K562 (cell line): ENCODE measurements around the gene KCTD1. TPM values are rescaled to one million over a fixed set of nuclear protein-coding genes. Genes with fewer than 3 reads are reported as not detected.

Experiments used
- ATAC-seq: fragments of 200-7000 bp; cut with Tn5 transposase; 3 replicates; pipeline ENCODE4 v1.9.1; 2020; ENCODE audit warnings: moderate library complexity
- BruUV-seq: library from RNA; stranded (reverse); fragments of 400-500 nt; replicated peaks from 2 replicates; lab custom pipeline; 2021; lab: Mats Ljungman, UMichigan
- CTCF ChIA-PET: fragments of 300-600 bp; formaldehyde crosslinking; extraction: SDS; loops from one replicate; lab custom pipeline; 2021; ENCODE audit warnings: low intra/inter-chr PET ratio; lab: Yijun Ruan, JAX
- POLR2A ChIA-PET: fragments of 300-600, 350-650 bp; sonication (Branson Sonifier 250); formaldehyde crosslinking; extraction: SDS; loops from one replicate; lab custom pipeline; 2021; ENCODE audit warnings: antibody characterized with exemption, inconsistent platforms; lab: Yijun Ruan, JAX
- DNase-seq, 4 experiments: peaks; one replicate each; pipeline versions ENCODE4 v3.0.0 to v3.0.0-alpha.2; 2011 to 2018; ENCODE audit warnings: low spot score in 3 of 4, mixed read lengths in 3 of 4; ENCODE audit errors: extremely low read depth in 1 of 4
- FAIRE-seq: peaks from 2 replicates; lab custom pipeline; 2011; peaks lifted over from hg19 to GRCh38; lab: Jason Lieb, UNC
- H2AFZ ChIP-seq: 2 replicates; pipeline ENCODE4 v1.6.0; 2011; ENCODE audit warnings: low read depth, low read length, control low read depth, inconsistent platforms
- H3K27ac ChIP-seq: fragments of 200-600 bp; 3 replicates; pipeline ENCODE4 v1.8.0; 2011; ENCODE audit warnings: low read depth, mild to moderate bottlenecking, control low read depth, inconsistent platforms, low read length, moderate library complexity, mixed read lengths; ENCODE audit errors: extremely low read depth
- H3K27me3 ChIP-seq, 2 experiments: fragments of 300-600 bp in 1 of 2; 2 replicates in 1 of 2; 3 replicates in 1 of 2; pipeline versions ENCODE4 v1.6.0 to v1.8.0; 2011; ENCODE audit warnings: inconsistent platforms in 2 of 2, low read length in 2 of 2, mild to moderate bottlenecking in 1 of 2, mixed read lengths in 1 of 2, moderate library complexity in 1 of 2; ENCODE audit not compliant: control insufficient read depth in 2 of 2, insufficient read depth in 2 of 2
- H3K36me3 ChIP-seq: fragments of 300-600 bp; 3 replicates; pipeline ENCODE4 v1.8.0; 2011; ENCODE audit warnings: mild to moderate bottlenecking, low read length, inconsistent platforms; ENCODE audit not compliant: control insufficient read depth, insufficient read depth
- H3K4me1 ChIP-seq, 2 experiments: fragments of 200-600 bp in 1 of 2; replicated peaks in 1 of 2; 2 replicates in 1 of 2; 3 replicates in 1 of 2; pipeline versions ENCODE4 v1.5.1 to v1.8.0; 2011; ENCODE audit warnings: inconsistent platforms in 2 of 2, low read length in 2 of 2, mild to moderate bottlenecking in 1 of 2, mixed read lengths in 1 of 2, moderate library complexity in 1 of 2; ENCODE audit not compliant: control insufficient read depth in 2 of 2, insufficient read depth in 2 of 2
- H3K4me2 ChIP-seq: 2 replicates; pipeline ENCODE4 v1.6.1; 2011; ENCODE audit warnings: low read length, control low read depth, inconsistent platforms, mixed read lengths; ENCODE audit not compliant: insufficient read depth
- H3K4me3 ChIP-seq: fragments of 200-600 bp; sonication (generic), shearing (Covaris generic); 2 replicates; pipeline ENCODE4 v1.5.1; 2016; ENCODE audit warnings: control low read depth, inconsistent platforms
- H3K79me2 ChIP-seq: fragments of 200-600 bp; 3 replicates; pipeline ENCODE4 v1.8.0; 2011; ENCODE audit warnings: low read length, inconsistent platforms; ENCODE audit not compliant: control insufficient read depth, insufficient read depth
- H3K9ac ChIP-seq, 2 experiments: 2 replicates each; pipeline versions ENCODE4 v1.6.0 to v1.6.1; 2011; ENCODE audit warnings: low read depth in 2 of 2, low read length in 2 of 2, control low read depth in 1 of 2, inconsistent platforms in 1 of 2, mild to moderate bottlenecking in 1 of 2, mixed read lengths in 1 of 2; ENCODE audit not compliant: insufficient read depth in 1 of 2
- H3K9me1 ChIP-seq: one replicate; pipeline ENCODE4 v1.6.0; 2011; ENCODE audit warnings: inconsistent platforms, mild to moderate bottlenecking, low read length, moderate library complexity; ENCODE audit not compliant: control insufficient read depth, insufficient read depth
- H3K9me3 ChIP-seq: replicated peaks from 2 replicates; pipeline ENCODE4 v1.5.1; 2011; ENCODE audit warnings: low read depth, low read length, inconsistent platforms; ENCODE audit not compliant: control insufficient read depth, insufficient read depth
- H4K20me1 ChIP-seq: replicated peaks from 2 replicates; pipeline ENCODE4 v1.6.1; 2011; ENCODE audit warnings: low read length, inconsistent platforms, mixed read lengths; ENCODE audit not compliant: control insufficient read depth, insufficient read depth
- MECOM ChIP-seq: fragments of 250-450 bp; sonication (Bioruptor Pico); IDR thresholded peaks from 2 replicates; pipeline ENCODE4 v1.8.0; 2022; ENCODE audit warnings: inconsistent platforms
- NRF1 ChIP-seq, 2 experiments: fragments of 450-650 bp; IDR thresholded peaks in 1 of 2; conservative IDR thresholded peaks in 1 of 2; 2 replicates each; pipeline ENCODE4 v1.6.1; 2014; ENCODE audit warnings: mild to moderate bottlenecking in 2 of 2
- ZNF518B ChIP-seq: fragments of 250-450 bp; sonication (Bioruptor Pico); IDR thresholded peaks from 2 replicates; pipeline ENCODE4 v1.5.0; 2021; ENCODE audit warnings: mild to moderate bottlenecking, moderate library complexity
- WGBS: fragments of 100-300 bp; shearing (Covaris generic); methylation state at CpG from one replicate; pipeline ENCODE4 v1.1.6; 2016; ENCODE audit warnings: low coverage, mixed read lengths; ENCODE audit not compliant: insufficient coverage; ENCODE audit errors: missing lambda C conversion rate; 5-methylcytosine and 5-hydroxymethylcytosine counted together
- in situ Hi-C: fragments of 300-500 bp; cut with MboI; formaldehyde crosslinking; loops from 4 replicates; pipeline ENCODE4 v1.15.0; 2018; ENCODE audit warnings: inconsistent platforms, mixed read lengths
- intact Hi-C: fragments of 100-400 bp; cut with micrococcal nuclease; formaldehyde crosslinking; loops from 2 replicates; pipeline ENCODE4 v1.14.2; 2022
- polyA plus RNA-seq, 8 experiments: library from polyadenylated mRNA; depleted of rRNA in 4 of 8; stranded (reverse) in 5 of 8; unstranded in 3 of 8; fragments of >200 nt; fragmentation: Nextera tagmentation in 2 of 8; fragmentation: Illumina TruSeq in 1 of 8; extraction: Ambion mirVana in 2 of 8; extraction: Trizol in 1 of 8; gene quantifications; 2 replicates each; pipeline versions ENCODE4 v1.2.1 to v1.2.3, GENCODE V29; 2011 to 2014; ENCODE audit warnings: inconsistent platforms in 1 of 8, missing spikeins in 1 of 8
- total RNA-seq, 7 experiments: library from RNA; depleted of rRNA in 6 of 7; stranded (reverse); fragments of >200 nt in 6 of 7; fragmentation: Illumina TruSeq in 2 of 7; extraction: Trizol in 2 of 7; gene quantifications; 2 replicates each; pipeline versions ENCODE4 v1.2.1 to v1.2.3, GENCODE V29; 2011 to 2021; ENCODE audit warnings: low replicate concordance in 1 of 7

Gene KCTD1
- total and polyA plus RNA-seq, 9 of the 15 experiments (the other 6 are each of a cell fraction or from before 2014, with no cell fraction given): not detected

- TF ChIP-seq MECOM (CRISPR knock-in tag) (no peak), NRF1 (conservative IDR thresholded peaks at IDR 0.05 in 1 of 2, IDR thresholded peaks at IDR 0.05 in 1 of 2) (no peak), ZNF518B (CRISPR knock-in tag) (no peak)
- Histone ChIP-seq H3K79me2 (no peaks in the 10 kb centered on the region), H3K27me3 (peaks cover 3 to 16% of the 10 kb centered on the region in 2 experiments; a peak in 4 of 5 replicates), H3K4me3 (no peak overlapping the region), H3K4me1 (no peaks in the 10 kb centered on the region), H2AFZ (no peak overlapping the region), H3K9me1 (no peaks in the 10 kb centered on the region), H3K36me3 (no peaks in the 10 kb centered on the region), H3K27ac (no peak overlapping the region), H4K20me1 (no peaks in the 10 kb centered on the region), H3K4me2 (no peak overlapping the region), H3K9me3 (no peaks in the 10 kb centered on the region), H3K9ac (no peak overlapping the region)
- under 1% methylated on average over 8 of the region's 8 CpGs for WGBS
- intact Hi-C loops (no loop called here), in situ Hi-C loops (no loop called here)
- POLR2A ChIA-PET: interaction anchor here (0.7 to 1.3 kb wide), 4 partner anchors 12 to 31 kb away, joined by 3 to 5 read pairs (median 4); no protein-coding TSS in a partner anchor
- no peak for DNase-seq
- FAIRE-seq: no peak
- ATAC-seq: no peak; the same call in 1 of the 3 replicates
- CTCF ChIA-PET: no interaction called here
- BruUV-seq: no TSS peak
Observed at GRCh38 chr18:26440644-26441043, 107.7 kb downstream of the KCTD1 start.
